SK-N-MC (cell line): ENCODE results near the gene ZBTB8B.

ENCODE experiments used
- DNase-seq: peaks from one replicate; pipeline ENCODE4 v3.0.0-alpha.2; 2011; ENCODE audit warnings: low read depth, low spot score
- H3K27ac ChIP-seq: fragments of 200-600 bp; sonication (generic); 2 replicates; pipeline ENCODE4 v1.5.1; 2016; ENCODE audit warnings: mixed run types
- H3K36me3 ChIP-seq: fragments of 200-600 bp; sonication (generic); 2 replicates; pipeline ENCODE4 v1.6.1; 2017; ENCODE audit warnings: antibody characterized with exemption, low read length, mixed read lengths; ENCODE audit not compliant: insufficient read depth
- H3K4me3 ChIP-seq: fragments of 200-600 bp; sonication (generic); 2 replicates; pipeline ENCODE4 v1.5.1; 2016
- H3K9ac ChIP-seq: fragments of 200-600 bp; sonication (generic); 2 replicates; pipeline ENCODE4 v1.8.0; 2017; ENCODE audit warnings: mixed run types, mixed read lengths; ENCODE audit not compliant: insufficient read length
- H3K9me3 ChIP-seq: fragments of 200-600 bp; sonication (generic); 2 replicates; pipeline ENCODE4 v1.6.1; 2017; ENCODE audit warnings: low read depth, mild to moderate bottlenecking, antibody characterized with exemption, low read length, moderate library complexity, mixed read lengths
- EZH2 ChIP-seq: fragments of 200-600 bp; sonication (generic); IDR thresholded peaks from one replicate; pipeline ENCODE4 v1.6.1; 2017; ENCODE audit warnings: antibody characterized with exemption
- FOXP2 ChIP-seq: optimal IDR thresholded peaks from 2 replicates; pipeline ENCODE3; 2011; ENCODE audit warnings: mild to moderate bottlenecking, moderate library complexity; ENCODE audit not compliant: insufficient read depth; ENCODE audit errors: extremely low read length, control extremely low read depth
- POLR2AphosphoS5 ChIP-seq: IDR thresholded peaks from 2 replicates; pipeline ENCODE4 v1.6.1; 2012; ENCODE audit warnings: mild to moderate bottlenecking, low read depth, low read length, borderline replicate concordance

Gene ZBTB8B

GRCh38 chr1:32494711-32495337 lies 30.0 kb downstream of the ZBTB8B start:
- TF ChIP-seq FOXP2: no peak
- no peak for TF ChIP-seq POLR2AphosphoS5
- TF ChIP-seq EZH2: no peak
- H3K4me3 ChIP-seq: no peak overlapping the region
- H3K36me3 ChIP-seq: no peaks in the 10 kb centered on the region
- H3K27ac ChIP-seq: no peak overlapping the region
- no peaks in the 10 kb centered on the region for H3K9me3 ChIP-seq
- no peak overlapping the region for H3K9ac ChIP-seq
- no peak for DNase-seq

DNA sequence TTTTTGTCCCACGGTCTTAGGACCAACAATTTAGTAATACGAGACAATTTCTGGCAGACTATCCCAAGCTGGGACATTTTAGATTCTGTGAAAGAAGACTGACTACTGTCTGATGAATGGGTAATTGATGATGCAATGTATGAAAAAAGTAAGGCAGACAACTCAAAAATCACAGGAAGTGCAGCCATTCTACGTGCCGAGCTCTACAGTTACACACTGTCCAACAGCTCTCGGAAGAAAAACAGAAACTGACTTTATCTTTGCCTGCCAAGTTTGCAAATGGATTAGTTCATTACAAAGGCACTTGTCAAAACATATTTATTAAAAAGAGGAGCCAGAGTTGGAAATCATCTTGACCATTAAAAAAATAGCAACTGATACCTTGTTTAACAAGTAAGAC lies 31.3 kb downstream of the ZBTB8B start:
- no peak for DNase-seq
- no peak overlapping the region for H3K4me3 ChIP-seq
- H3K36me3 ChIP-seq: no peaks in the 10 kb centered on the region
- no peak overlapping the region for H3K9ac ChIP-seq
- H3K9me3 ChIP-seq: no peaks in the 10 kb centered on the region
- no peak overlapping the region for H3K27ac ChIP-seq
- TF ChIP-seq FOXP2 (no peak), POLR2AphosphoS5 (no peak), EZH2 (no peak)

DNA sequence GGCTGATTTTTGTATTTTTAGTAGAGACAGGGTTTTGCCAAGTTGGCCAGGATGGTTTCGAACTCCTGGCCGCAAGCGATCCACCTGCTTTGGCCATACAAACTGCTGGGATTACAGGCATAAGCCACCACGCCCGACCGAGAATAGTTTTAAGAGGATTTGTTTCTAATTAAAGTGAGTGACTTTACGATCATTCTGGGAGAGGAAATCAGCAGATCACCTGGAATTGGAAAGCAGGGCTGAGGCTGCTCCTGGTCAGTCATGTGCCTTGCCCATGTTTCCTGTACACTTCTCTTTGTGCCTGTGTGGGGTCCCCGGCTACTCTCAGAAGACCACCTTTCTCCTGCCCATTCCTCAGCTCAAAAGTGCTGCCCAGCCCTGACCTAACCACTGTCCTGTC lies 33.9 kb downstream of the ZBTB8B start:
- no peak overlapping the region for H3K27ac ChIP-seq
- H3K9ac ChIP-seq: no peak overlapping the region
- H3K9me3 ChIP-seq: no peaks in the 10 kb centered on the region
- no peak for DNase-seq
- H3K4me3 ChIP-seq: no peak overlapping the region
- H3K36me3 ChIP-seq: no peaks in the 10 kb centered on the region
- TF ChIP-seq POLR2AphosphoS5 (no peak), FOXP2 (no peak), EZH2 (no peak)

DNA sequence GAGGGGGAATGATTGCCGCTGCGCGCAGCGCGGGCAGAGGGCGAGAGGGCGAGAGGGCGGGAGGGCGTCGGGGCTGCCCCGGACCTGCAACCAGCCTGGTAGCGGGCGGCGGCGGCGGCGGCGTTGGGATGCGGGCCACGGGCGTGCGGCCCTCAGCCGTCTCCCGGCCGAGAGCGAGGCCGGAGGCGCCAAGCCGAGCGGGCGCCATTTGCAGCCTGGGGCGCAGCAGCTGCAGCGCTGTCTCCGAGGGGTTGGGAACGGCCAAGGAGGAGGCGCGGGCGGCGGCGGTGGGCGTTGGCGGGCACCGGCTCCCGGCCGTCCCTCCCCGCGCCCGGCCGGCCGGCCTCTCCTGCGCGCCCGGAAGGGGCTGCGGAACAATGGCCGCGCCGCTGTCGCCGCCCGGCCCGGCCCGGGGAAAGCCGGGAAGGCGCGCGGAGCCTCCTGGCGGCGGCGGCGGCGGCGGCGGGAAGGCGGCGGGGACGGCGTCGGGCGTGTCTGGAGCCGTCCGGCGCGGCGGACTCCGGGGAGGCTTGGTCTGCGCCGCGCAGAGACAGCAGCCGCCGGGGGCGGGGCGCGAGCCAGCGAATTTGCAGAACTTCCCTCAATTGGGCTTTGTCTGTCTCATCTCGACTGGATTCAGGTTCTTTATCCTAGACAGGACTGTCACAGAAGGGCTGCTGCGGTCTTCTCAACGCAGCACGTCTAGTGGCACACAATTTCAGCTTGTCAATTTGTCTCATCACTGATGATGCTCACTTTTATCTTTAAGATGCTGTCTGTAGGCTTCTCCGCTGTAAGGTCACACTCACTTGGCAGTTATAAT lies 35.7 kb downstream of the ZBTB8B start:
- H3K4me3 ChIP-seq: peak overlapping the region; percentile 91
- TF ChIP-seq POLR2AphosphoS5 (no peak; the same call in 1 of the 2 replicates), FOXP2 (no peak), EZH2 (no peak)
- peak overlapping the region; percentile 87 for H3K9ac ChIP-seq
- no peak for DNase-seq
- H3K27ac ChIP-seq: peak overlapping the region; percentile 79
- H3K9me3 ChIP-seq: no peaks in the 10 kb centered on the region
- no peaks in the 10 kb centered on the region for H3K36me3 ChIP-seq

DNA sequence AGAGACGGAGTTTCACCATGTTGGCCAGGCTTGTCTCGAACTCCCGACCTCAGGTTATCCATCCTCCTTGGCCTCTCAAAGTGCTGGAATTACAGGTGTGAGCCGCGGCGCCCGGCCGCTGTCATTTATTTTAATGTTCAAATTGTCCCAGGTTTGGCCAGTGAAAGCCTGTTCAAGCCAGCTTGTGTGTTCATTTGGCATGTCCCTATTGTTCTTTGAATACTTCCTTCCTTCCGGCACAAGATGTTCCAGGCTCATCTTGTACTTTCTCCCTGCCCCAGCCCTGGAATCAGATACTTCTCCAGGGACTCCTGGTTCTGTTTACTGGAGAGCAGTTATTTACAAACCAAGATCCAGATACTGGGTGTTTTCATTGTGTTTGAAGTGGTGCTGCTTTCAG lies 37.0 kb downstream of the ZBTB8B start:
- no peaks in the 10 kb centered on the region for H3K36me3 ChIP-seq
- no peaks in the 10 kb centered on the region for H3K9me3 ChIP-seq
- TF ChIP-seq POLR2AphosphoS5 (no peak), FOXP2 (no peak), EZH2 (no peak)
- H3K4me3 ChIP-seq: no peak overlapping the region
- no peak for DNase-seq
- no peak overlapping the region for H3K9ac ChIP-seq
- H3K27ac ChIP-seq: no peak overlapping the region

DNA sequence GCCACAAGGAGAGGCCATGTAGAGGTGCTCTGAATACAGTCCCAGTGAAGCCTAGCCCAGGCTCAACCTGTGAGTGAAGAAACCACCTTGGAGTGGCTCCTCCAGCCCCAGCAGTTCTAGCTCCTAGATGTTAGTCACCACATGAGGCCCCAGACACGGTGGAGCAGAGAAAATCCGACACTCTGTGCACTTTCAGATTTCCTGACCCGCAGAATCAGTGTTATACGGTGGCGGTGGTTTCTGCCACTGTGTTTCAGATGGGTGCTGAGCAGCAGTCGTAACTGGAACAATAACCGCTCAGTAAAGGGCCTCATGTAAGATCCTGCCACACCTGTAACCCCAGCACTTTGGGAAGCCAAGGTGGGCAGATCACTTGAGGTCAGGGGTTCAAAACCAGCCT lies 38.3 kb downstream of the ZBTB8B start:
- H3K4me3 ChIP-seq: no peak overlapping the region
- no peaks in the 10 kb centered on the region for H3K9me3 ChIP-seq
- H3K9ac ChIP-seq: no peak overlapping the region
- DNase-seq: no peak
- TF ChIP-seq POLR2AphosphoS5: no peak
- no peak for TF ChIP-seq EZH2
- no peak for TF ChIP-seq FOXP2
- H3K36me3 ChIP-seq: no peaks in the 10 kb centered on the region
- no peak overlapping the region for H3K27ac ChIP-seq

DNA sequence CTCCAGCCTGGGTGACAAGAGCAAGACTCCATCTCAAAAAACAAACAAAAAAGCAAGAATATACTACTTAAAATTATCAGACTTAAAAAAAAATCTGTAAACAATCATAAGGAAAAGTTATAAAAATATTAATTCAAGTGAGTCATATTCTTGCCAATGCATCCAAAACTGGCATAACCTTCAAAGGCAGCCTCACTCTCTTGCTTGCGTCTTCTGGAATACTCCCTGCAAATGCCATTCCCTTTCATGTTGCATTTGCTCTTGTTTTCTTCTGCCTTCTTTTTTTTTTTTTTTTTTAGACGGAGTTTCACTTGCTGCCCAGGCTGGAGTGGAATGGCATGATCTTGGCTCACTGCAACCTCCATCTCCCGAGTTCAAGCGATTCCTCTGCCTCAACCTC lies 42.1 kb downstream of the ZBTB8B start:
- no peak overlapping the region for H3K9ac ChIP-seq
- H3K36me3 ChIP-seq: no peaks in the 10 kb centered on the region
- no peak for DNase-seq
- no peak overlapping the region for H3K4me3 ChIP-seq
- no peak overlapping the region for H3K27ac ChIP-seq
- H3K9me3 ChIP-seq: no peaks in the 10 kb centered on the region
- TF ChIP-seq EZH2 (no peak), POLR2AphosphoS5 (no peak)

DNA sequence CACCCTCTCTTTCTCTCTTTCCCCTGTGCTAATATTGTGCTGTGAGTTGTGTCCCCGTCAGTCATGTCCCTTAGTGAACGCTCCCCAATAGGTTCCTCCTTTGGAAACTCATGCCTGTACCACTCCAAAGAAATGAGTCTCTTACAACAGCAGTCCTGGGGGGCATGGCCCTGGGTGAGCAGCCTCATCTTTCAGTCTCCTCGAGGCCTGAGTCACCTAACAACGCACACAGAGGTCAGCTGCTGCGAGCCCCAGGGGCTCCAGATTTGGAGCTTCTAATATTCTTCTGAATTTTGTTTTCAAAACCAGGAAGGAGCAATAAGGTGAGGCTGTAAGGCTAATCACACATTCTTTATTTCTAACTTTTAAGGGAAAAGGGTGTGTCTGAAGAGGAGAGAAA lies 43.9 kb downstream of the ZBTB8B start:
- Histone ChIP-seq H3K4me3 (no peak overlapping the region), H3K9ac (no peak overlapping the region), H3K36me3 (no peaks in the 10 kb centered on the region), H3K27ac (no peak overlapping the region), H3K9me3 (no peaks in the 10 kb centered on the region)
- TF ChIP-seq EZH2 (no peak), POLR2AphosphoS5 (no peak), FOXP2 (no peak)
- DNase-seq: no peak
